K562 (cell line): ENCODE measurements around the gene PIK3C2G. TPM values are rescaled to one million over a fixed set of nuclear protein-coding genes. Genes with fewer than 3 reads are reported as not detected.

ENCODE experiments used
- polyA plus RNA-seq, 8 experiments: library from polyadenylated mRNA; depleted of rRNA in 4 of 8; stranded (reverse) in 5 of 8; unstranded in 3 of 8; fragments of >200 nt; fragmentation: Nextera tagmentation in 2 of 8; fragmentation: Illumina TruSeq in 1 of 8; extraction: Ambion mirVana in 2 of 8; extraction: Trizol in 1 of 8; gene quantifications; 2 replicates each; pipeline versions ENCODE4 v1.2.1 to v1.2.3, GENCODE V29; 2011 to 2014; ENCODE audit warnings: inconsistent platforms in 1 of 8, missing spikeins in 1 of 8
- total RNA-seq, 7 experiments: library from RNA; depleted of rRNA in 6 of 7; stranded (reverse); fragments of >200 nt in 6 of 7; fragmentation: Illumina TruSeq in 2 of 7; extraction: Trizol in 2 of 7; gene quantifications; 2 replicates each; pipeline versions ENCODE4 v1.2.1 to v1.2.3, GENCODE V29; 2011 to 2021; ENCODE audit warnings: low replicate concordance in 1 of 7

The PIK3C2G gene
- total and polyA plus RNA-seq, 9 of the 15 experiments (the other 6 are each of a cell fraction or from before 2014, with no cell fraction given), result not detected

Other genes starting within 250 kb of the PIK3C2G start
- not detected in 2 replicates for gene RERGL, start 171.3 kb upstream of the PIK3C2G start, total RNA-seq (2014; rRNA removed)
- gene RERGL, start 171.3 kb upstream of the PIK3C2G start, total RNA-seq (2014; rRNA removed; fragmentation: Illumina TruSeq; extraction: Trizol), result not detected in 2 replicates
- not detected in 2 replicates for gene RERGL, start 171.3 kb upstream of the PIK3C2G start, total RNA-seq (2015; rRNA removed; fragmentation: Illumina TruSeq; extraction: Trizol)
- not detected in 2 replicates for gene RERGL, start 171.3 kb upstream of the PIK3C2G start, total RNA-seq (2021)
- not detected in 2 replicates for gene RERGL, start 171.3 kb upstream of the PIK3C2G start, polyA plus RNA-seq (2011; rRNA removed)
- not detected in 2 replicates for gene RERGL, start 171.3 kb upstream of the PIK3C2G start, polyA plus RNA-seq (2014; fragmentation: Illumina TruSeq; extraction: Trizol)
- under 1 TPM in 1 of 2 experiments, not detected in 1; 0.11 TPM for gene RERGL, start 171.3 kb upstream of the PIK3C2G start, polyA plus RNA-seq (2014; fragmentation: Nextera tagmentation; extraction: Ambion mirVana)
- not detected in 2 replicates for gene RERGL, start 171.3 kb upstream of the PIK3C2G start, polyA plus RNA-seq (2014; rRNA removed)